ENCODE measurements around the gene GALNTL6.
"Not testable (repeated sequence)": the region's sequence is repeated elsewhere in the genome, so short reads cannot be mapped to it uniquely, and the experiment has no call there.

GALNTL6 gene

DNA sequence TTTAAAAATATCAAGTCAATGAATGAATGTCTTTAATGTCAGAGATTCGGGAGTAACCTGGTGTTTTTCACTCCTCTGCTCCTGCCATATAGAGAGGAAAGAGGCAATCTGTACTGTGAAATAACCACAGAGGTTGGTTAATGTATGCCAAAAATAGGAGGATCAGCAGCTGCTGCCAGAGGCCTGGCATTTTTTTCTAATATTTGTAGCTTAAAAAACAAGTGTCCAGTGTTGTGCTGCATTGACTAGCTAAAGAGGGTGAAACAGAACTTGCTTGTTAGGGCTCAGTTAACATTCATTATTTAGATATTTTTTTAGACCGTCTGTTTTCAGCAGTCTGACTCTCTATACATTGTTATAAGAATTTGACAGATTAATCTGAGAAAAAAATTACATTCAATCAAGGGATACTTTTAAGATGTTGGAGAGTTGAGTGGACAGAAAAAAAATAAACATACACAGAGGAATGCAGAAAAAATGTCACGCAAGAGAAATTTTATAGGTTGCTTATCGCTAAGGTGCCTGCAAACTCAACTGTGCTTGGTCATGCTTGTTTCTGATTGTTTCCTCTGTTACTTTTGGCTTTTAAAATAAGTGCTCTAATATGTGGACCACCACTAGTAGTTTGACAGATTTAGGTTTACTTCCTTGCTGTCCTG lies 963.1 kb downstream of the GALNTL6 start:
- no peak for DNase-seq

GRCh38 chr4:172777729-172778431 lies 964.7 kb downstream of the GALNTL6 start:
- no peak for DNase-seq

DNA sequence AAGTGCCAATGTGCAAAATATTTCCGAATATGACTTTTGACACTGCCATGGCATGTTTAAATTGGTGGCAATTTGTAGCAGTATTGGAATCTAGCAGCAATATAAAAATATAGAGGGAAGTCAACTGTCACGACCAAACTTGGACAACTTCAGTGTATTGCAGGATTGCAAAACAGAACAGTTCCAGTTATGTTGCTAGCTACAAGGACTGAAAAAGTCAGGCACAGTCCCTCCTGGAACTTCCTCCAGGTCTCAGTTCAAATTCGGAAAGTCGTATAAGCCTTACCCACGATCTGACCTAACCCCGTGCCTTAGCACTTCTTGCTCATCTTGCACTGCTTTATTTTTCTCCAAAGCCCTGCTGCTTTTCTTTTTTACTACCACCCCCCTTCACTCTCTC lies 965.4 kb downstream of the GALNTL6 start:
- no peak for DNase-seq

DNA sequence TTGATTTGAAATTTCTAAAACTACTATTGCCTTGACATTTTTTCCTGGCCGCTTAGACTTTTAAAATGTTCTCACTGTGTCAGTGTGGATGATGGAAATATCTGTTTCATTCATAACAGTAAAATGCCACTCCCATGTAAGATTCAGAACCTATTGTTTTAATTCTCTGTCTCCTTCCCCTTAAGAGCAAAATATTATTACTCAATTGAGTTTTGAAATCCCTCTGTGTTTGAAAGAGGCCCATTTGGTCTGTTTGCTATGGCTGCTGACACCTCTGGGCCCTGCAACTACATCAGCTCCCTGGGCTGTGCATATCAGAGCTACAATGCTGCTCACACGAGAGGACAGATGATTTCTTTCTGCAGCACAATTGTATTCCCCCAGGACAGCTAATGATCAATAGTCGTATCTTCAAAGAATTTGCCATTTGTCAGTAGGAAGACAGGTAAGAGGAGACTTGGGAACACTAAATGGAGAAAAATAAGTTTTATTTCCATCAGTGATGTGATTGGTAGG lies 967.4 kb downstream of the GALNTL6 start:
- DNase-seq = no peak

DNA sequence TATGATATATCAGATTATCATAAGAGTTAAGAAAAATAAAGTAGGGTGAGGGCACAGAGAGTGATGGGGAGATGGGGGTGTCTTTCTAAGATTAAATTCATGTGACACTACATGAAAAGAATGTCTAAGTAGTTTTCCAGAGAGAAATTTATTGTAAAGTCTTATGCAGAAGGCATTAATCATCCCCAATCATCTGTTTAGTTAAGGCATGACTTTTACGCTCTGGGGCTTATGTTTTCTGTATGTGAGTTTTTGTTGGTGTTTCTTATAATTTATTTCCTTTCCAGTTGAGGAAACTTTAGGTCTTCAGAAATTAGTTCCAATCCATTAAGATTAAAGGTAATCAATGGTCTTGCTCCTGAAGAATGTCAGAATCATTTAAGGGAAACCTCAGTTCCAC lies 972.4 kb downstream of the GALNTL6 start:
- no peak for DNase-seq

- no peak for DNase-seq
Measured at GRCh38 chr4:172786039-172786792, 973.0 kb downstream of the GALNTL6 start.

GRCh38 chr4:172787111-172787510 lies 973.9 kb downstream of the GALNTL6 start:
- DNase-seq = no peak

DNA sequence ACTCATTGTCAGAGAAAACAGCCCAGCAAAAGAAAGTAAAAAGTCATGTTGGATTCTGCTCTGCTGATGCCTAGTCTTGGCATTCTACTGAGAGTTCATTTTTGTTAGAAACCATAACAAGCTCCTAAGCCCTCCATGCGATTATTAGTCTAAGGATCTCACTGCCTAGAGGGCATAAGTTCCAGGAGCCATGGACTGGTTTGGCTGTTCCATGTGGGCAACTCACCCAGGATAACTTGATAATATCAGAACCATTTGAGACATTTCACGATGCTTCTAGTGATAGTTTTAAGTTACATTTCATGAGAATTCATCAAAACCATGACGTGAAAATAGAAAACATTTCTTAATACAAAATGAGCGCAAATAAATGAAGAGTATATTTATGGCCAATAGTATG lies 978.6 kb downstream of the GALNTL6 start:
- DNase-seq = no peak

GRCh38 chr4:172793565-172794306 lies 980.5 kb downstream of the GALNTL6 start:
- DNase-seq = no peak

DNA sequence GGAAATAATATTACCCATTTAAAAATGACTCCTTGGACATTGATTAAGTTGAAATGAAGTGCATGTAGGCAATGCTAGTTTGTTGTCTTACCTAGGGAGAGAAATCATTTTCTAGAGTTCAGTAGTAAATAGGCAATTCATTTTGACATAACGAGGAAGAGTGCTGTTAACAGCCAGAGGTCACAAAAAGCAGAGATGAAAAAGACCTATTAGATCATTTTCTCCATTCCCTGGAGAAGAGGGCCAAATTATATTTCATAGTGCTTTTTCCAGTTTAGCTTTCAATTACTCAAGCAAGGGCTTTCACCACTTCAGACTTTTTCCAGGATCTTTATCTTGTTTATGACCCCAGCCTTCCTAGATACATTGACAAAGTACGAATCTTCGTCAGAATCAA lies 981.1 kb downstream of the GALNTL6 start:
- DNase-seq = no peak

- DNase-seq = not testable (repeated sequence)
Measured at GRCh38 chr4:172797281-172797680, 984.1 kb downstream of the GALNTL6 start.

DNA sequence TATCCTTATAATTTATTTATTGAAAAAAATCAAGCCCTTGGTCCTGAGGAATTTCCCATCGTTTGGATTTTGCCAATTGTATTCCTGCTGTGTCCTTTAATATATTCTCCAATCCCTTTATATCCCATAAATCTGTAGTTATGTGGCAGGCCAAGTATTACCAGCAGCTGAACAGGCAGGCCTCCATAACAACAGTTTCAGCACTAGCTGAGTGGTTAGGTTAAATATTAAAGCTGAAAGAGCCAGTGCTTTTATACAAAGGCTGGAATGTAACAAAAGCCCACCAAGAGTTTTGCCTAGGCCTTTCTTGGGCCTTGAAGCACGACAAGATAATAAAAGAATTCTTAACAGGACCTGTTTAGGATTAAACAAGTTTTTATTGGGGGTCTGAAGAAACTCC lies 988.8 kb downstream of the GALNTL6 start:
- no peak for DNase-seq

DNA sequence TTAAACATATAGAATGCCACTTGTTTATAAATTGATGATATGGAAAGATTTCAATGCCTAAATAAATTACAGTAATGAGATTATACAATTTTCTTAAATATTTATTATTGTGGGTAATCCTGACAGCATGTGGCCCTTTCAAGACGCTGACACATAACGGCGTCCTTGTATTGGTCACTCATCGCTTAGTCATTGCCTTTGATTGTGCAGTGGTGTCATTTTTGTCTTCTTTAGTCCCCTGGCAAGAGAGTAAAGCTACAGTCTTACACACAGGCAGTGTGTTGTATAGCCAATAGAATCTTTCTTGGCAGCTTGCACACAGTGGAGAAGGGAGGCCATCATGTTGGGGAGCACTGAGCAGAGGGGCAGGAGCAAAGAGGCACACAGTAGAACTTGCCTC lies 993.6 kb downstream of the GALNTL6 start:
- no peak for DNase-seq

DNA sequence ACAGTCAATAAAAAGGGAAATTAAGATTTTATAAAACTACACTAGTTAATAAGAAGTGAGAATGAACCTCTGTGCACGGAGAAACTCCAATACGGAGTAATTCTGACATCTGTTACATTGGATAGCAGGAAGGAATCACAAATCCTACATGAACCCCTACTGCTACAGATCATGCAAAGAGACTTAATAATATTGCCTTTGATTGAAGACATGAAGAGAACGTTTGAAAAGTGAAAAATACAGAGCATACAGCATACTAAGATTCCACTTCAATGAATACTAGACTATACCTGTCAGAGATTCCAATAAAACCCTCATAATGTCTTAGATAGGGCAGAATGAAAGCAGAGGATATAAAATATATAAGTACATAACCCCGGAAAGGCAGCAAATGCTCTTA lies 995.0 kb downstream of the GALNTL6 start:
- DNase-seq = no peak

- DNase-seq = no peak
Measured at GRCh38 chr4:172809319-172809718, 996.1 kb downstream of the GALNTL6 start.

DNA sequence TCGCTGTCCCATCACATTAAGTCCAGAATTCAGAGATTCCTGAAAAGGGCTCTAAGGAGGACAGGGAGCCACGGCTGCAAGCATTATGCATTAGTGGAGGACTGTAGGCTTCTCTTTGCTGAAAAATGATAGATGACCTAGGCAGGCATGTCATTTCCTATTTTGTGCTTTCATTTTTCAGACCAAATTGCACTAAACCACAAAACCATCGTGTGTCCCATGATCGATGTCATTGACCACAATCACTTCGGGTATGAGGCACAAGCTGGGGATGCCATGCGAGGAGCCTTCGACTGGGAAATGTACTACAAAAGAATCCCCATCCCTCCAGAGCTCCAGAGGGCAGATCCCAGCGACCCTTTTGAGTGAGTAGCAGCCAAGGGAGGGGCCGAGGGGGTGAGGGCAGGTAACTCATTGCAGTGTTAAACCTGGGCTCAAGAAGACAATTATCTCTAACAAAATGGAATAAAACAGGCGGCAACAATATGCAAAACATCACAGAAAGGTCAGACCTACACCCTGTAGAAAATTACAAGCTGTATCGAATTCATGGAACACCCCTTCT lies 1000.2 kb downstream of the GALNTL6 start:
- no peak for DNase-seq

DNA sequence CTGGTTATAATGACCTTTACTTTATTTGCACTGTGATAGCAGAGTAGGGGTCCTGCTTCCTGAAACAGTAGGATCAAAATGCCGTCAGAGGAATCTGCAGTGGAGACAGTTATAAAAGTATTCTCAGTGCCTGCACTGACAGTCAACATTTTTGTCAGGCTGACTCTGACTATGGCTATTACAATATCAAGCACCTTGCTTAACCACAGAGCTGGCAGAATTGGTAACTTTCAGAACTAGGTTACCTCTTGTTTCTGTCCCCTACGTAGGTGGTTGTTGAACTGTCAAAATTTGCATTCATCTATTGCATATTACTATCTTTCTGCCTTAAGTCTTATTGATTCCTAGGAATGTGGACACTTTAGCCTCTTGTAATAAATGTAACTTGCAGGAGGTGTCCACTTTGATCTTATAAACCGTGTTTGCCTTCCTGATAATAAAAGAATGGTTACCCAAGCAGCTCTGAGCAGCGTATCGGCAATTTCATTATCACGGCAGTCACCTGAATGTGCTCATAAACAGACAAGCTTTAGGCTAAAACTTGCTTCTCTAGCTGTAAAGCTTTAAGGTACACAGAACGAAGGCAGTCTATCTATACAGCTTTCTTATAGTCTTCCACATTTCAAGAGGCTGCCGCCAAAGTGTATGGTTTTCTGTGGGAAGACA lies 1002.4 kb downstream of the GALNTL6 start:
- DNase-seq = no peak

DNA sequence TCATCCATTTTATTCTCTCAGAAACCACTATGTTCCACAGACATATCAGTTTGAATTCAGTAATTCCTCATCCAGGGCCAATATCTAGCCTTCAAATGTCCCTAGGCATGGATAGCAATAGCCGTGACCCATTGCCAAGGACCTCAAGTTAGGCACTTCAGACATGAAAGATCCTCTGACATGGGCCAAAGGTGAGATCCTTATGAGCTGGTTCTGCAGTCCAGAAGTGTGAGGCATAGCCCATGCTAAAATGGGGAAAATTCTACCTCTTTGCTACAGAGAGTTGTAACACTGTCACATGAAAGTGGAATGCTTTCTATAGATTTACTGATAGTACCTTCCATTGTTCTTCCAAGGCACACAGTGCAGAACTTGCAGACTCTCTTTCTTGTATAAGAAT lies 1005.7 kb downstream of the GALNTL6 start:
- no peak for DNase-seq

- no peak for DNase-seq
Measured at GRCh38 chr4:172819353-172819752, 1006.1 kb downstream of the GALNTL6 start.

DNA sequence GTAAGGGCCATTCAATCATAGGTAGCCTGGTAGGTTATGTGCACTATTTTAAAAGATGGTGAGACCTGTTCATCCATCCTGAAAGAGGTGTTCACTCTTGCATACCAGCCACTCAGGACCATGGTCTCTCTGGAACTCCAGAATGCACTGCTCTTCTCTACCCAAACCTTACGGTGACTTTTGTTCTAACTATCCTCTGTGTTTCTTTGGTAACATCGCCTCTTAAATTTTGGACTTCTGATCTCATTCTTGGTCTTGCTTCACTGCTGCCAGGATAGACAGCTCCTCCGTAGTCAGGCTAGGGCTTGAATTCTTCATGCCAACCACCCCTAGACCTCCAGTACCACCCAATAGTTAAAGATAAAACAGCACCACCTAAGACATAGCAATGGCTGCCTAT lies 1009.1 kb downstream of the GALNTL6 start:
- DNase-seq = no peak

DNA sequence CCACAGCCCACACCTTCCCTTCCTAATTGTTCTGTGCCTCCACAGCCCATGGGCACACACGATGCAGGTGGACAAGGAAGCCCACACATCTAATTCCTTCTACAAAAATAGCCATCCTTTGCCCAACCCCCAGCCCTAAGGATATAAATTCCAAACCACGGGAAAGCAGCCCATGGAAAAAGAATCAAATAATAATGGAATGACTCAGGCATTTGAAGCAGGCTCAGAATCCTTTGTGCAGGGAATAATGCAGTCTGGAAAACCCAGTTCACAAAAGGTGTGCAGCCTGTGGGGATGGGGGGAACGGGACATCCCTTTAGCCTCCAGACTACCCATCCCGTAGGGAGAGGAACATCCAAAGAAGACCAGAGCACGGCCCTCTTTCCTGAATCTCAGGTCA lies 1013.1 kb downstream of the GALNTL6 start:
- DNase-seq = no peak

DNA sequence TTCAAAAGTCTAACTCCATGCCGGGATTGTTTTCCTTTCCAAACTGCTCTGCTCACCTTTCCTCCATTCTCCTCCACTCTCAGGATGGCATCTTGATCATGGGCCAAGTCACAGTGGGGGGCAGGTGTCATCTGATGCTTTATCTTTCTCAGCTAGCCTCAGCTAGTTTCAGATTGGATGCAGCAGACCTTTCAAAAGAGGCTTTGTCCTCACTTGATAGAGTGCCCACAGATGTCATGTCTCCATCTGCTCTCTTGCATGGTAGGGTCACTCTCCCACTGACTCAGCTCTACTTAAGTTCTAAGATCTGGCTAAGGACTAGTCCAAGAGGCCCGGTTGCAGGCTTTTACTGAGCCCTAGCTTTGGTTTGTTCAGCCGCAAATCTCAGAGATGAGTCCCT lies 1013.7 kb downstream of the GALNTL6 start:
- no peak for DNase-seq
